Measurements from ENCODE around the gene COL4A2. TPM values are rescaled to one million over a fixed set of nuclear protein-coding genes. Genes with fewer than 3 reads are reported as not detected.
A peak's percentile ranks its signal among the peaks of the same experiment; 100 is the strongest.

COL4A2 gene
- total RNA-seq, 2 donors from 2014 or later: 999 to 1,135 TPM

DNA sequence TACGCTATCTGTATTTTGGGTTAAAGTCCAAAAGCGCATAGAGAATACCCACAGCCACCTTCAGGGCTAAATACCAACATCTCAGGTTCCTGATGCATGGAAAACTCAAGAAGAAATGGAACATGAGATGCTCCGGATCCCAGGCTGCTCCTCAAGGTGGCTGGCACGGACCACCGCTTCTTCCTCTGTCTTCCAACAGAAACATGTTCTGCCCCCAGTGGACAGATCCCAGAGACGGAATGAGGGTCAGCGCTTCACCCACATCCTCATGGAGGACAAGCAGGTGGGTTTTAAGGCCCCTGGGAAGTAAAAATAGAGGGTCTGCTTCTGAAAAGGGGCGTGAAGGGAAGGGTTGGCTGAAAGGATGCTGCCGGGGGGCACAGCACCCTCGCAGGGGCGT lies 17.4 kb upstream of the COL4A2 start:
- Histone ChIP-seq H3K36me3 (peaks cover 4% of the 10 kb centered on the region), H3K4me1 (ENCODE audit: control insufficient read depth in 1 of 2, low read depth in 2 of 2) (peaks cover 23 to 69% of the 10 kb centered on the region in 2 donors), H3K27me3 (replicated peaks; ENCODE audit: insufficient read depth) (no peaks in the 10 kb centered on the region), H3K27ac (no peak overlapping the region), H3K9me3 (no peaks in the 10 kb centered on the region), H3K4me3 (no peak overlapping the region)
- ATAC-seq (ENCODE audit: insufficient number of reproducible peaks, low FRiP score, low read depth) (no peak), DNase-seq (ENCODE audit: low spot score) (no peak)
- TF ChIP-seq, protein P1, sequence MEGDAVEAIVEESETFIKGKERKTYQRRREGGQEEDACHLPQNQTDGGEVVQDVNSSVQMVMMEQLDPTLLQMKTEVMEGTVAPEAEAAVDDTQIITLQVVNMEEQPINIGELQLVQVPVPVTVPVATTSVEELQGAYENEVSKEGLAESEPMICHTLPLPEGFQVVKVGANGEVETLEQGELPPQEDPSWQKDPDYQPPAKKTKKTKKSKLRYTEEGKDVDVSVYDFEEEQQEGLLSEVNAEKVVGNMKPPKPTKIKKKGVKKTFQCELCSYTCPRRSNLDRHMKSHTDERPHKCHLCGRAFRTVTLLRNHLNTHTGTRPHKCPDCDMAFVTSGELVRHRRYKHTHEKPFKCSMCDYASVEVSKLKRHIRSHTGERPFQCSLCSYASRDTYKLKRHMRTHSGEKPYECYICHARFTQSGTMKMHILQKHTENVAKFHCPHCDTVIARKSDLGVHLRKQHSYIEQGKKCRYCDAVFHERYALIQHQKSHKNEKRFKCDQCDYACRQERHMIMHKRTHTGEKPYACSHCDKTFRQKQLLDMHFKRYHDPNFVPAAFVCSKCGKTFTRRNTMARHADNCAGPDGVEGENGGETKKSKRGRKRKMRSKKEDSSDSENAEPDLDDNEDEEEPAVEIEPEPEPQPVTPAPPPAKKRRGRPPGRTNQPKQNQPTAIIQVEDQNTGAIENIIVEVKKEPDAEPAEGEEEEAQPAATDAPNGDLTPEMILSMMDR (IDR thresholded peaks at IDR 0.05): no peak

DNA sequence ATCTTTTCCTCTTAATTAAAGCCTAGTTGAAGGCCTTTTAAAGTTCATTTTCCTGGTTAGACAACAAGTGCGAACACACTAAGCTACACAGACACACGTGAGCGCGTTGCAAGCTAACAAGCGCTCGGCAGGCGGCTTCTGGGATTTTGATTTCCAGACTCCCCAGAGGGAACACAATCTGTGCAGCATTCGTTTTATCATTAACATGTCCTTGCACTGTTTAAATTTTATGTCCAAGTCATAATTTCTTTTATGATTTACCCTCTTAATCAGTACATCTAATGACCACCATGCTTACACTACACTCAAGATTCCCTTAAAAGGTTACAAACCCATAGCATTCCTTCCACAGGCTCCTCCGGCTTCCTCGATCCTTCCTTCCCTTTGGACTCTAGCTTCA lies 16.9 kb upstream of the COL4A2 start:
- no peaks in the 10 kb centered on the region for H3K27me3 ChIP-seq (replicated peaks; ENCODE audit: insufficient read depth)
- H3K27ac ChIP-seq: no peak overlapping the region
- no peak overlapping the region for H3K4me3 ChIP-seq
- TF ChIP-seq, protein P1 (IDR thresholded peaks at IDR 0.05): no peak
- H3K36me3 ChIP-seq: peaks cover 4% of the 10 kb centered on the region
- ATAC-seq (ENCODE audit: insufficient number of reproducible peaks, low FRiP score, low read depth): no peak
- DNase-seq (ENCODE audit: low spot score): no peak
- H3K9me3 ChIP-seq: no peaks in the 10 kb centered on the region
- H3K4me1 ChIP-seq (ENCODE audit: control insufficient read depth in 1 of 2, low read depth in 2 of 2): peaks cover 26 to 69% of the 10 kb centered on the region in 2 donors

DNA sequence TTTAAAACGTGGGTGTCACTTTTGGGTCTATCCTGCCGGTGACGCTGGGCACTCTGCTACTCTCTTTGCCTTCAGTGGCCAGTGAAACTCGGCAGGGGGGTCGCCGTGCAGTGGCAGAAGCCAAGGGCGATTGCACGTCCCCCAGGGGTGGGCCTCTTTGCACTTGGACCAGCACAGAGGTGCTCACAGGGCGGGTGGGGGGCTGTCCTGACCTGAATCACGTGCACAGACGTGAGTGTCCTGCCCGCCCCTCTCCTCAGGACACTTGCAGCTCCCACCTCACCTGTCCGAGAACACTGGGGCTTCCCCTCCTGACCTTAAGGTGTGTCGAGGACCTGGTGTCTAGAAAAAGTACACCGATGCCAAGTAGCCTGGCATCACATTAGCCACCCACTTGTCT lies 16.3 kb upstream of the COL4A2 start:
- no peak overlapping the region for H3K27ac ChIP-seq

DNA sequence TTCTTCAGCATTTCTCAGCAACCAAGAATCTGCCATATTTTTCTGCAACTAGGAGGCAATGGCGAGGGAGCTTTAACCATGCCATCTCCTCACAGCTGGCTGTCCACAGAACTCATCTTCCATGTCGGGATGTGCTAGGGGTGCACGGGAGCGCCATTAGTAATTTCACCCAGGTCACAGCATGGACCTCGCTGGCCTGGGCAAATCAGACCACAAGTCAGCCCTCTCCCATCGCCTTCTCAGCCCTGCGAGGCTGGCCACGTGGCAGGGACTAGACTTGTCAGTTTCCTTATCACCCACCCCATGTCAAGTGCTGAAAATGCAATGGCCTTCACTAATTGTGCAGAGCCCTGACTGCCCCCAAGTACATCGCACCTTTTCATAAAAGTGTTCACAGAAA lies 15.8 kb upstream of the COL4A2 start:
- no peaks in the 10 kb centered on the region for H3K9me3 ChIP-seq
- TF ChIP-seq, protein P1 (IDR thresholded peaks at IDR 0.05): no peak
- no peak overlapping the region for H3K27ac ChIP-seq
- ATAC-seq (ENCODE audit: insufficient number of reproducible peaks, low FRiP score, low read depth) (no peak), DNase-seq (ENCODE audit: low spot score) (no peak)
- H3K36me3 ChIP-seq: peaks cover 4% of the 10 kb centered on the region
- H3K27me3 ChIP-seq (replicated peaks; ENCODE audit: insufficient read depth): no peaks in the 10 kb centered on the region
- H3K4me3 ChIP-seq: no peak overlapping the region
- H3K4me1 ChIP-seq (ENCODE audit: control insufficient read depth in 1 of 2, low read depth in 2 of 2): peaks cover 19 to 67% of the 10 kb centered on the region in 2 donors

More for the DNA sequence above, 16.3 kb upstream of the COL4A2 start:
- TF ChIP-seq, protein P1 (IDR thresholded peaks at IDR 0.05): no peak
- Histone ChIP-seq H3K4me1 (ENCODE audit: control insufficient read depth in 1 of 2, low read depth in 2 of 2) (peaks cover 24 to 69% of the 10 kb centered on the region in 2 donors), H3K9me3 (no peaks in the 10 kb centered on the region), H3K36me3 (peaks cover 4% of the 10 kb centered on the region), H3K4me3 (no peak overlapping the region), H3K27me3 (replicated peaks; ENCODE audit: insufficient read depth) (no peaks in the 10 kb centered on the region)
- no peak for DNase-seq (ENCODE audit: low spot score)
- no peak for ATAC-seq (ENCODE audit: insufficient number of reproducible peaks, low FRiP score, low read depth)

DNA sequence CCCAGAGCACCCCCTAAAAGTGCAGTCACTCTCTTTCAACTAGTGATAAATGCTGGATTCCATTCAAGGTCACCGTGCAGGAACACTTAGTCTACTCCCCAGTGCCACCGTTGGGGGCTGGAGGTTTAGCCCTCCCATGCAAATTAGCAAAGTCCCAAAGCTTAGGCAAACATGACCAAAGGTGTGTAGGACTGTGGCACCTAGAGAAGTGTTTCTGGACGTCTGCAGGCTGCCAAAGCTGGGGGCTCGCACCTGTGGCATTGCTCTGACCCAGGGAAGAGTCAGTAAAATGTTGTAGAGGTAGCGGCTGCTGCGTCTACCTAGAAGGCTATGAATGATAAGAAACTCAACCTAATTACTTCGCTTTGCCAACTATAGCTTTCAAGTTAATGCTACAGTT lies 14.0 kb upstream of the COL4A2 start:
- TF ChIP-seq, protein P1 (IDR thresholded peaks at IDR 0.05): no peak
- no peak for ATAC-seq (ENCODE audit: insufficient number of reproducible peaks, low FRiP score, low read depth)
- no peak overlapping the region for H3K4me3 ChIP-seq
- H3K4me1 ChIP-seq (ENCODE audit: control insufficient read depth in 1 of 2, low read depth in 2 of 2): peaks cover 22 to 67% of the 10 kb centered on the region in 2 donors
- no peak for DNase-seq (ENCODE audit: low spot score)
- no peaks in the 10 kb centered on the region for H3K9me3 ChIP-seq
- H3K27me3 ChIP-seq (replicated peaks; ENCODE audit: insufficient read depth): no peaks in the 10 kb centered on the region
- H3K27ac ChIP-seq: peak overlapping the region in 1 of 2 donors; percentile 31
- peaks cover 4% of the 10 kb centered on the region for H3K36me3 ChIP-seq
